Stimulated activated effector memory CD8-positive, alpha-beta T cell treated with anti-CD3 and anti-CD28 coated beads, Interleukin-12 subunit alpha, Interleukin-12 subunit beta, amount 100 ng/mL, for 72 hours (primary cell): ENCODE data around the gene ARSK.

Source experiments
- ATAC-seq: fragments of 150-1000 bp; cut with Tn5 transposase; 2 replicates; pipeline ENCODE4 v1.10.0; 2021
- DNase-seq, 2 donors: peaks; one replicate each; pipeline ENCODE4 v3.0.0; 2021 to 2022; ENCODE audit warnings: low spot score in 2 of 2
- H3K27ac Mint-ChIP-seq: one replicate; pipeline ENCODE4 v1.8.0; 2022; ENCODE audit warnings: mild to moderate bottlenecking, mixed read lengths
- H3K36me3 Mint-ChIP-seq: one replicate; pipeline ENCODE4 v1.8.0; 2022; ENCODE audit warnings: mild to moderate bottlenecking, mixed read lengths
- H3K4me1 Mint-ChIP-seq: one replicate; pipeline ENCODE4 v1.8.0; 2022; ENCODE audit warnings: mixed read lengths
- H3K4me3 Mint-ChIP-seq: one replicate; pipeline ENCODE4 v1.8.0; 2022; ENCODE audit warnings: mild to moderate bottlenecking, mixed read lengths
- H3K9me3 Mint-ChIP-seq: one replicate; pipeline ENCODE4 v1.8.0; 2022; ENCODE audit warnings: mixed read lengths

Gene ARSK

GRCh38 chr5:95646569-95647431, 91.9 kb downstream of the ARSK start, which contains the start of gene RFESD:
RFESD (plus strand) TSS chr5:95646777; CDS start chr5:95652272, 5,495 bp downstream.
- H3K27ac Mint-ChIP-seq, result peak within 1 kb of the TSS; percentile 91
- ATAC-seq, result peak; percentile 98
- peaks cover 12% of the 10 kb centered on the region for H3K4me1 Mint-ChIP-seq
- DNase-seq, result peak; percentile 93 to 97
- H3K4me3 Mint-ChIP-seq, result peak within 1 kb of the TSS; percentile 76
- no peaks in the 10 kb centered on the region for H3K9me3 Mint-ChIP-seq
- H3K36me3 Mint-ChIP-seq, result no peaks in the 10 kb centered on the region

- H3K4me1 Mint-ChIP-seq, result peaks cover 12% of the 10 kb centered on the region
- H3K4me3 Mint-ChIP-seq, result peak overlapping the region; percentile 76
- no peaks in the 10 kb centered on the region for H3K36me3 Mint-ChIP-seq
- ATAC-seq, result peak; percentile 55
- peak overlapping the region; percentile 59 for H3K27ac Mint-ChIP-seq
- H3K9me3 Mint-ChIP-seq, result no peaks in the 10 kb centered on the region
- DNase-seq, result no peak
Observed at GRCh38 chr5:95647886-95648860, 93.3 kb downstream of the ARSK start.

- DNase-seq, result no peak
- peaks cover 9% of the 10 kb centered on the region for H3K4me1 Mint-ChIP-seq
- ATAC-seq, result no peak
- no peak overlapping the region for H3K4me3 Mint-ChIP-seq
- no peaks in the 10 kb centered on the region for H3K9me3 Mint-ChIP-seq
- H3K27ac Mint-ChIP-seq, result no peak overlapping the region
- H3K36me3 Mint-ChIP-seq, result peaks cover 9% of the 10 kb centered on the region
Observed at GRCh38 chr5:95649274-95649673, 94.4 kb downstream of the ARSK start.

GRCh38 chr5:95649842-95650620, 95.1 kb downstream of the ARSK start:
- ATAC-seq (no peak), DNase-seq (no peak)
- Mint-ChIP-seq H3K36me3 (peaks cover 9% of the 10 kb centered on the region), H3K9me3 (no peaks in the 10 kb centered on the region), H3K27ac (no peak overlapping the region), H3K4me3 (no peak overlapping the region), H3K4me1 (peaks cover 5% of the 10 kb centered on the region)

- H3K27ac Mint-ChIP-seq, result no peak overlapping the region
- DNase-seq, result no peak
- H3K4me3 Mint-ChIP-seq, result no peak overlapping the region
- peaks cover 9% of the 10 kb centered on the region for H3K36me3 Mint-ChIP-seq
- H3K9me3 Mint-ChIP-seq, result no peaks in the 10 kb centered on the region
- no peaks in the 10 kb centered on the region for H3K4me1 Mint-ChIP-seq
- ATAC-seq, result no peak
Observed at GRCh38 chr5:95652849-95653248, 97.9 kb downstream of the ARSK start.

GRCh38 chr5:95654196-95654595, 99.3 kb downstream of the ARSK start:
- H3K27ac Mint-ChIP-seq, result no peak overlapping the region
- ATAC-seq (no peak), DNase-seq (no peak)
- peaks cover 9% of the 10 kb centered on the region for H3K36me3 Mint-ChIP-seq
- H3K4me1 Mint-ChIP-seq, result no peaks in the 10 kb centered on the region
- no peaks in the 10 kb centered on the region for H3K9me3 Mint-ChIP-seq
- H3K4me3 Mint-ChIP-seq, result no peak overlapping the region
